HepG2 (cell line): ENCODE results near the gene SRGAP3. TPM values are rescaled to one million over a fixed set of nuclear protein-coding genes. Genes with fewer than 3 reads are reported as not detected.
A peak's percentile ranks its signal among the peaks of the same experiment; 100 is the strongest.

Source experiments
- ATF1 ChIP-seq: IDR thresholded peaks from 2 replicates; pipeline ENCODE4 v1.6.1; 2016; ENCODE audit warnings: mild to moderate bottlenecking, control low read depth
- CREB1 ChIP-seq, 2 experiments: fragments of 450-650 bp in 1 of 2; IDR thresholded peaks; 2 replicates each; pipeline ENCODE4 v1.6.1; 2016 to 2017; ENCODE audit warnings: control low read depth in 1 of 2, mild to moderate bottlenecking in 1 of 2, missing compliant biosample characterization in 1 of 2, missing genetic modification characterization in 1 of 2
- EED ChIP-seq: sonication (generic); formaldehyde crosslinking; IDR thresholded peaks from 2 replicates; pipeline ENCODE4 v1.5.0; 2020; ENCODE audit warnings: mild to moderate bottlenecking, missing genetic modification reagents
- FOXC1 ChIP-seq: sonication (generic); formaldehyde crosslinking; IDR thresholded peaks from 2 replicates; pipeline ENCODE4 v1.8.0; 2022; ENCODE audit warnings: mild to moderate bottlenecking, missing genetic modification reagents, borderline replicate concordance
- GATAD2A ChIP-seq: IDR thresholded peaks from 2 replicates; pipeline ENCODE4 v1.6.1; 2016
- IKZF1 ChIP-seq: fragments of 450-650 bp; IDR thresholded peaks from 2 replicates; pipeline ENCODE4 v1.7.1; 2016
- KMT2A ChIP-seq: sonication (generic); formaldehyde crosslinking; IDR thresholded peaks from 2 replicates; pipeline ENCODE4 v1.4.0; 2020; ENCODE audit warnings: missing genetic modification reagents
- MTF2 ChIP-seq: sonication (generic); formaldehyde crosslinking; IDR thresholded peaks from 2 replicates; pipeline ENCODE4 v1.5.0; 2020; ENCODE audit warnings: missing genetic modification reagents, borderline replicate concordance
- NAIF1 ChIP-seq: sonication (generic); formaldehyde crosslinking; IDR thresholded peaks from 2 replicates; pipeline ENCODE4 v1.5.0; 2020; ENCODE audit warnings: mild to moderate bottlenecking, missing genetic modification reagents, borderline replicate concordance
- ONECUT2 ChIP-seq: sonication (generic); formaldehyde crosslinking; IDR thresholded peaks from 2 replicates; pipeline ENCODE4 v1.4.0; 2020; ENCODE audit warnings: missing genetic modification reagents
- PAWR ChIP-seq: sonication (generic); formaldehyde crosslinking; IDR thresholded peaks from 2 replicates; pipeline ENCODE4 v1.4.0; 2020; ENCODE audit warnings: missing genetic modification reagents, mild to moderate bottlenecking, borderline replicate concordance
- SALL1 ChIP-seq: sonication (generic); formaldehyde crosslinking; IDR thresholded peaks from 2 replicates; pipeline ENCODE4 v1.8.0; 2022; ENCODE audit warnings: mild to moderate bottlenecking, missing genetic modification reagents
- ZNF546 ChIP-seq: sonication (generic); formaldehyde crosslinking; conservative IDR thresholded peaks from 2 replicates; pipeline ENCODE4 v1.8.1; 2023; ENCODE audit warnings: mild to moderate bottlenecking, missing genetic modification reagents
- ZNF629 ChIP-seq: sonication (generic); formaldehyde crosslinking; conservative IDR thresholded peaks from 2 replicates; pipeline ENCODE4 v1.5.0; 2020; ENCODE audit warnings: missing genetic modification reagents
- ZNF724P ChIP-seq: sonication (generic); formaldehyde crosslinking; IDR thresholded peaks from 2 replicates; pipeline ENCODE4 v1.8.0; 2022; ENCODE audit warnings: missing genetic modification reagents, borderline replicate concordance
- ZSCAN31 ChIP-seq: sonication (generic); formaldehyde crosslinking; IDR thresholded peaks from 2 replicates; pipeline ENCODE4 v1.5.0; 2020; ENCODE audit warnings: low read depth, mild to moderate bottlenecking, missing genetic modification reagents
- polyA plus RNA-seq, 8 experiments: library from polyadenylated mRNA; depleted of rRNA in 3 of 8; stranded (reverse) in 7 of 8; unstranded in 1 of 8; fragments of >200 nt; fragmentation: Illumina TruSeq in 4 of 8; extraction: Trizol in 4 of 8; gene quantifications; 2 replicates each; pipeline versions ENCODE4 v1.2.1 to v1.2.3, GENCODE V29; 2011 to 2016; ENCODE audit warnings: low read depth in 4 of 8, missing spikeins in 1 of 8, mixed read lengths in 1 of 8; ENCODE audit not compliant: insufficient read depth in 1 of 8
- total RNA-seq, 5 experiments: library from RNA; depleted of rRNA; stranded (reverse); fragments of >200 nt; fragmentation: Illumina TruSeq; extraction: Trizol; gene quantifications; 2 replicates each; pipeline ENCODE4 v1.2.3, GENCODE V29; 2016; ENCODE audit warnings: low read depth in 1 of 5
- TF ChIP-seq, protein P1 (sequence below): sonication (generic); formaldehyde crosslinking; IDR thresholded peaks from 2 replicates; pipeline ENCODE4 v1.4.0; 2020; ENCODE audit warnings: mild to moderate bottlenecking, missing genetic modification reagents
- TF ChIP-seq, protein P2 (sequence below): IDR thresholded peaks from 2 replicates; pipeline ENCODE4 v1.6.1; 2016; ENCODE audit warnings: missing compliant biosample characterization, missing genetic modification reagents, borderline replicate concordance
- TF ChIP-seq, protein P3 (sequence below): sonication (generic); formaldehyde crosslinking; IDR thresholded peaks from 2 replicates; pipeline ENCODE4 v1.5.0; 2020; ENCODE audit warnings: missing genetic modification reagents, mild to moderate bottlenecking, borderline replicate concordance
- TF ChIP-seq, protein P4 (sequence below): IDR thresholded peaks from 2 replicates; pipeline ENCODE4 v1.6.1; 2016
- TF ChIP-seq, protein P5 (sequence below): sonication (generic); formaldehyde crosslinking; IDR thresholded peaks from 2 replicates; pipeline ENCODE4 v1.4.0; 2020; ENCODE audit warnings: missing genetic modification reagents

The SRGAP3 gene
- total and polyA plus RNA-seq, 2 of the 13 experiments (the other 11 are each of a cell fraction or from before 2014, with no cell fraction given) = 1.2 to 1.4 TPM

DNA sequence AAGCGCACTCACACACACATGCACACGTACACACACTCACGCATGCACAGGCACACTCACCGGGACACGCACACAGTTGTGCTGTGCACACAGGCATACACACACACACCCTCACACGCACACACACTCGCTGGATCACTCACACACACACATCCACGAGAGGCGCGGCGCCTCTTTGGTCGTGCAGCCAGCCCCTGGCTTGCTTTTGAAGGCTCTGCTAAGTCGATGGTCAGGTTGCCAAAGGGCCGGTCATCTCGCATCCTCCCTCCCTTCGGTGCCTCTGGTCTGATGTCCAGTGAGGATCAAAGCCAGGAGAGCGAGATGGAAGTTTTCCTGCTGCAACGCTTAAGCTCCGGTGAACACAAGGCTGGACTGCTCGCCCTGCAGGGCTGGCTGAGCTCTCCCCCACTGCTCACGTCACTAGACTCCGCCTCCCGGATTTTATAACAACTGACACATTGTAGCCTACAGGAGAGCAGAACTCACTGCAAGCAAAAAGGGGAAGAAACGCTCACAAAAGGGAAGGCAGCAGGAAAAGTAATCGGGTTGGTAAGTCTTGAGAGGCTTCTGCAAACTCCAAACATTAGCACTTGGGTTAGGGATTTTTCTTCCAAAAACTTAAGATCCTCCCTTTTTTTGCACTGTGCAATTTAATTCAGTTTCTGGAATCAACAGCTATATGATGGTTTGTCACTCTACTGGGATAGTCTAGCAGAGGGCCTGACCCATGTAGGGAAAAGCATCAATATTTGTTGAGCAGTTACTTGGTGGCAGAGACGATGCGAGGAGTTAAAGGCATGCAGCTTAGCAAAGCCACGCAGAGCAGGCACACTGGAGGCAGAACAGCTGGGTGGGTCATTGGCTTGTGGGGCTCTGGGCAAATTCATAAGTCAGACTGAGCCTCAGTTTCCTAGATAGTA lies at the start of gene SRGAP3 (continued):
- TF ChIP-seq, protein P1, sequence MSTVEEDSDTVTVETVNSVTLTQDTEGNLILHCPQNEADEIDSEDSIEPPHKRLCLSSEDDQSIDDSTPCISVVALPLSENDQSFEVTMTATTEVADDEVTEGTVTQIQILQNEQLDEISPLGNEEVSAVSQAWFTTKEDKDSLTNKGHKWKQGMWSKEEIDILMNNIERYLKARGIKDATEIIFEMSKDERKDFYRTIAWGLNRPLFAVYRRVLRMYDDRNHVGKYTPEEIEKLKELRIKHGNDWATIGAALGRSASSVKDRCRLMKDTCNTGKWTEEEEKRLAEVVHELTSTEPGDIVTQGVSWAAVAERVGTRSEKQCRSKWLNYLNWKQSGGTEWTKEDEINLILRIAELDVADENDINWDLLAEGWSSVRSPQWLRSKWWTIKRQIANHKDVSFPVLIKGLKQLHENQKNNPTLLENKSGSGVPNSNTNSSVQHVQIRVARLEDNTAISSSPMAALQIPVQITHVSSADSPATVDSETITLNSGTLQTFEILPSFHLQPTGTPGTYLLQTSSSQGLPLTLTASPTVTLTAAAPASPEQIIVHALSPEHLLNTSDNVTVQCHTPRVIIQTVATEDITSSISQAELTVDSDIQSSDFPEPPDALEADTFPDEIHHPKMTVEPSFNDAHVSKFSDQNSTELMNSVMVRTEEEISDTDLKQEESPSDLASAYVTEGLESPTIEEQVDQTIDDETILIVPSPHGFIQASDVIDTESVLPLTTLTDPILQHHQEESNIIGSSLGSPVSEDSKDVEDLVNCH = no peak
- TF ChIP-seq, protein P2, sequence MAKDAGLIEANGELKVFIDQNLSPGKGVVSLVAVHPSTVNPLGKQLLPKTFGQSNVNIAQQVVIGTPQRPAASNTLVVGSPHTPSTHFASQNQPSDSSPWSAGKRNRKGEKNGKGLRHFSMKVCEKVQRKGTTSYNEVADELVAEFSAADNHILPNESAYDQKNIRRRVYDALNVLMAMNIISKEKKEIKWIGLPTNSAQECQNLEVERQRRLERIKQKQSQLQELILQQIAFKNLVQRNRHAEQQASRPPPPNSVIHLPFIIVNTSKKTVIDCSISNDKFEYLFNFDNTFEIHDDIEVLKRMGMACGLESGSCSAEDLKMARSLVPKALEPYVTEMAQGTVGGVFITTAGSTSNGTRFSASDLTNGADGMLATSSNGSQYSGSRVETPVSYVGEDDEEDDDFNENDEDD (CRISPR knock-in tag) = no peak
- TF ChIP-seq PAWR (CRISPR knock-in tag) (no peak), ATF1 (CRISPR knock-in tag) (peak; percentile 79), ZNF546 (CRISPR knock-in tag) (no peak), SALL1 (peak; percentile 36; the same call in 1 of the 2 replicates), EED (peak; percentile 71; the same call in 1 of the 2 replicates), FOXC1 (CRISPR knock-in tag) (0 out of 2 replicates have a peak, but pooled peaks have one; percentile 23), ZSCAN31 (CRISPR knock-in tag) (0 out of 2 replicates have a peak, but pooled peaks have one; percentile 28), CREB1 (IDR thresholded peaks at IDR 0.05) (peak; percentile 75), CREB1 (CRISPR knock-in tag; IDR thresholded peaks at IDR 0.05) (peak; percentile 89), ZNF629 (CRISPR knock-in tag) (no peak), KMT2A (CRISPR knock-in tag) (no peak), GATAD2A (CRISPR knock-in tag) (peak; percentile 38; the same call in 1 of the 2 replicates), MTF2 (CRISPR knock-in tag) (no peak), ONECUT2 (CRISPR knock-in tag) (no peak), ZNF724P (CRISPR knock-in tag) (no peak), NAIF1 (CRISPR knock-in tag) (no peak), IKZF1 (no peak)
- TF ChIP-seq, protein P3, sequence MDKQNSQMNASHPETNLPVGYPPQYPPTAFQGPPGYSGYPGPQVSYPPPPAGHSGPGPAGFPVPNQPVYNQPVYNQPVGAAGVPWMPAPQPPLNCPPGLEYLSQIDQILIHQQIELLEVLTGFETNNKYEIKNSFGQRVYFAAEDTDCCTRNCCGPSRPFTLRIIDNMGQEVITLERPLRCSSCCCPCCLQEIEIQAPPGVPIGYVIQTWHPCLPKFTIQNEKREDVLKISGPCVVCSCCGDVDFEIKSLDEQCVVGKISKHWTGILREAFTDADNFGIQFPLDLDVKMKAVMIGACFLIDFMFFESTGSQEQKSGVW = no peak
- TF ChIP-seq, protein P4, sequence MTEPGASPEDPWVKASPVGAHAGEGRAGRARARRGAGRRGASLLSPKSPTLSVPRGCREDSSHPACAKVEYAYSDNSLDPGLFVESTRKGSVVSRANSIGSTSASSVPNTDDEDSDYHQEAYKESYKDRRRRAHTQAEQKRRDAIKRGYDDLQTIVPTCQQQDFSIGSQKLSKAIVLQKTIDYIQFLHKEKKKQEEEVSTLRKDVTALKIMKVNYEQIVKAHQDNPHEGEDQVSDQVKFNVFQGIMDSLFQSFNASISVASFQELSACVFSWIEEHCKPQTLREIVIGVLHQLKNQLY = no peak
- TF ChIP-seq, protein P5, sequence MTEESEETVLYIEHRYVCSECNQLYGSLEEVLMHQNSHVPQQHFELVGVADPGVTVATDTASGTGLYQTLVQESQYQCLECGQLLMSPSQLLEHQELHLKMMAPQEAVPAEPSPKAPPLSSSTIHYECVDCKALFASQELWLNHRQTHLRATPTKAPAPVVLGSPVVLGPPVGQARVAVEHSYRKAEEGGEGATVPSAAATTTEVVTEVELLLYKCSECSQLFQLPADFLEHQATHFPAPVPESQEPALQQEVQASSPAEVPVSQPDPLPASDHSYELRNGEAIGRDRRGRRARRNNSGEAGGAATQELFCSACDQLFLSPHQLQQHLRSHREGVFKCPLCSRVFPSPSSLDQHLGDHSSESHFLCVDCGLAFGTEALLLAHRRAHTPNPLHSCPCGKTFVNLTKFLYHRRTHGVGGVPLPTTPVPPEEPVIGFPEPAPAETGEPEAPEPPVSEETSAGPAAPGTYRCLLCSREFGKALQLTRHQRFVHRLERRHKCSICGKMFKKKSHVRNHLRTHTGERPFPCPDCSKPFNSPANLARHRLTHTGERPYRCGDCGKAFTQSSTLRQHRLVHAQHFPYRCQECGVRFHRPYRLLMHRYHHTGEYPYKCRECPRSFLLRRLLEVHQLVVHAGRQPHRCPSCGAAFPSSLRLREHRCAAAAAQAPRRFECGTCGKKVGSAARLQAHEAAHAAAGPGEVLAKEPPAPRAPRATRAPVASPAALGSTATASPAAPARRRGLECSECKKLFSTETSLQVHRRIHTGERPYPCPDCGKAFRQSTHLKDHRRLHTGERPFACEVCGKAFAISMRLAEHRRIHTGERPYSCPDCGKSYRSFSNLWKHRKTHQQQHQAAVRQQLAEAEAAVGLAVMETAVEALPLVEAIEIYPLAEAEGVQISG (CRISPR knock-in tag) = 0 out of 2 replicates have a peak, but pooled peaks have one; percentile 19
